D721Med (cell line): Measurements from ENCODE around the gene PTPN14.
A peak's percentile ranks its signal among the peaks of the same experiment; 100 is the strongest.

ENCODE experiments used
- DNase-seq: peaks from one replicate; pipeline ENCODE4 v3.0.0; 2011; ENCODE audit warnings: low spot score; ENCODE audit not compliant: insufficient read length
- FAIRE-seq: peaks from 2 replicates; lab custom pipeline; 2011; peaks lifted over from hg19 to GRCh38; lab: Jason Lieb, UNC
- CTCF ChIP-seq: IDR thresholded peaks from 2 replicates; pipeline ENCODE4 v1.5.1; 2012; ENCODE audit warnings: mild to moderate bottlenecking, control low read depth; ENCODE audit not compliant: insufficient read depth; ENCODE audit errors: missing control alignments

Gene PTPN14

GRCh38 chr1:214546886-214547641 lies 4.3 kb downstream of the PTPN14 start:
- TF ChIP-seq CTCF = no peak
- FAIRE-seq (peak; percentile 11), DNase-seq (no peak)

- DNase-seq (no peak), FAIRE-seq (no peak)
- no peak for TF ChIP-seq CTCF
These were observed 5.3 kb downstream of the PTPN14 start for GRCh38 chr1:214546084-214546483.

GRCh38 chr1:214545293-214545692 lies 6.1 kb downstream of the PTPN14 start:
- FAIRE-seq = no peak
- no peak for TF ChIP-seq CTCF
- no peak for DNase-seq

- TF ChIP-seq CTCF = no peak
- FAIRE-seq = no peak
- DNase-seq = no peak
These were observed 6.6 kb downstream of the PTPN14 start for GRCh38 chr1:214544791-214545190.

- DNase-seq (no peak), FAIRE-seq (no peak)
- TF ChIP-seq CTCF = no peak
These were observed 8.9 kb downstream of the PTPN14 start for GRCh38 chr1:214542275-214543199.

- FAIRE-seq (no peak), DNase-seq (no peak)
- no peak for TF ChIP-seq CTCF
These were observed 9.7 kb downstream of the PTPN14 start for GRCh38 chr1:214541693-214542092.
